GM23248 (cell line): Measurements from ENCODE around the gene TTN. TPM values are rescaled to one million over a fixed set of nuclear protein-coding genes. Genes with fewer than 3 reads are reported as not detected.

Experiments
- DNase-seq: peaks from one replicate; pipeline ENCODE4 v3.0.0-alpha.2; 2015
- H2AFZ ChIP-seq: fragments of 200-600 bp; sonication (generic); 2 replicates; pipeline ENCODE4 v1.6.1; 2016; ENCODE audit warnings: antibody characterized with exemption
- H3F3A ChIP-seq: fragments of 200-600 bp; sonication (generic); 2 replicates; pipeline ENCODE4 v1.6.1; 2016; ENCODE audit warnings: mild to moderate bottlenecking, antibody characterized with exemption, mixed run types; ENCODE audit not compliant: insufficient read depth
- H3K27ac ChIP-seq: fragments of 200-600 bp; sonication (generic); 2 replicates; pipeline ENCODE4 v1.5.1; 2016; ENCODE audit warnings: mild to moderate bottlenecking
- H3K27me3 ChIP-seq: fragments of 200-600 bp; sonication (generic); replicated peaks from 2 replicates; pipeline ENCODE4 v1.6.1; 2016; ENCODE audit warnings: mild to moderate bottlenecking; ENCODE audit not compliant: insufficient read depth
- H3K36me3 ChIP-seq: fragments of 200-600 bp; sonication (generic); 2 replicates; pipeline ENCODE4 v1.6.1; 2016; ENCODE audit warnings: low read depth, mild to moderate bottlenecking
- H3K4me1 ChIP-seq: fragments of 200-600 bp; sonication (generic); 2 replicates; pipeline ENCODE4 v1.6.1; 2016; ENCODE audit warnings: mild to moderate bottlenecking; ENCODE audit not compliant: insufficient read depth
- H3K4me2 ChIP-seq: fragments of 200-600 bp; sonication (generic); one replicate; pipeline ENCODE4 v1.6.1; 2016; ENCODE audit warnings: mild to moderate bottlenecking; ENCODE audit not compliant: unreplicated experiment
- H3K4me3 ChIP-seq: fragments of 200-600 bp; sonication (generic); 2 replicates; pipeline ENCODE4 v1.5.1; 2016; ENCODE audit warnings: mild to moderate bottlenecking
- H3K79me2 ChIP-seq: fragments of 200-600 bp; sonication (generic); 2 replicates; pipeline ENCODE4 v1.6.1; 2016; ENCODE audit warnings: mild to moderate bottlenecking; ENCODE audit not compliant: insufficient read depth
- H3K9ac ChIP-seq: fragments of 200-600 bp; sonication (generic); 2 replicates; pipeline ENCODE4 v1.6.1; 2016; ENCODE audit warnings: mild to moderate bottlenecking
- H3K9me2 ChIP-seq: fragments of 200-600 bp; sonication (generic); 2 replicates; pipeline ENCODE4 v1.6.1; 2016; ENCODE audit warnings: mixed run types, mild to moderate bottlenecking, moderate library complexity; ENCODE audit not compliant: insufficient read depth
- H3K9me3 ChIP-seq: fragments of 200-600 bp; sonication (generic); one replicate; pipeline ENCODE4 v1.6.1; 2017; ENCODE audit warnings: low read depth
- H4K20me1 ChIP-seq: fragments of 200-600 bp; sonication (generic); 2 replicates; pipeline ENCODE4 v1.6.0; 2016; ENCODE audit not compliant: insufficient read depth
- EZH2 ChIP-seq: fragments of 200-600 bp; sonication (generic); IDR thresholded peaks from 2 replicates; pipeline ENCODE4 v1.6.1; 2018; ENCODE audit warnings: antibody characterized with exemption, mild to moderate bottlenecking; ENCODE audit not compliant: insufficient read depth, poor library complexity, severe bottlenecking
- EZH2phosphoT487 ChIP-seq: fragments of 200-600 bp; sonication (generic); IDR thresholded peaks from 2 replicates; pipeline ENCODE4 v1.6.1; 2018; ENCODE audit warnings: antibody characterized with exemption, moderate library complexity, mild to moderate bottlenecking, low read depth; ENCODE audit not compliant: insufficient read depth
- in situ Hi-C: fragments of 300-500 bp; cut with MboI; formaldehyde crosslinking; loops from 2 replicates; pipeline ENCODE4 v1.15.0; 2020
- polyA plus RNA-seq: library from polyadenylated mRNA; unstranded; fragments of >200 nt; fragmentation: Nextera tagmentation; extraction: Ambion mirVana; gene quantifications from 2 replicates; pipeline ENCODE4 v1.2.1, GENCODE V29; 2016
- total RNA-seq: library from RNA; depleted of rRNA; stranded (reverse); fragments of >200 nt; shearing (Covaris generic); gene quantifications from 2 replicates; pipeline ENCODE4 v1.2.3, GENCODE V29; 2014; rRNA removed

The TTN gene
- total and polyA plus RNA-seq, 2 experiments from 2014 or later = 0.13 TPM; not detected in 1

- H3F3A ChIP-seq = peaks cover 12% of the 10 kb centered on the region
- H4K20me1 ChIP-seq = no peaks in the 10 kb centered on the region
- peaks cover 31% of the 10 kb centered on the region for H3K79me2 ChIP-seq
- H3K27me3 ChIP-seq = no peaks in the 10 kb centered on the region
- no peak overlapping the region for H3K4me3 ChIP-seq
- no peak for DNase-seq
- H3K27ac ChIP-seq = no peak overlapping the region
- H2AFZ ChIP-seq = no peak overlapping the region
- no peak overlapping the region for H3K9ac ChIP-seq
- no peaks in the 10 kb centered on the region for H3K9me3 ChIP-seq
- H3K9me2 ChIP-seq = no peaks in the 10 kb centered on the region
- peaks cover 21% of the 10 kb centered on the region for H3K4me1 ChIP-seq
- peak overlapping the region; percentile 100 for H3K4me2 ChIP-seq
- H3K36me3 ChIP-seq = no peaks in the 10 kb centered on the region
- in situ Hi-C loops = no loop called here
- TF ChIP-seq EZH2 (no peak), EZH2phosphoT487 (no peak)
Measured at GRCh38 chr2:178476477-178476876, 330.7 kb downstream of the TTN start.

Other genes with a start within 250 kb of the TTN start
- gene CCDC141, start 242.7 kb upstream of the TTN start, total RNA-seq = not detected in 2 replicates
- 0.15 TPM in 1 of 2 replicates, not detected in the other for gene CCDC141, start 242.7 kb upstream of the TTN start, polyA plus RNA-seq